ENCODE data around the gene HOTAIR.

Gene HOTAIR

GRCh38 chr12:53984901-53985691 is 10.3 kb upstream of the HOTAIR start, which contains the start of gene HOXC10:
TSS of gene HOXC10 (plus strand) at chr12:53985146. CDS start at chr12:53985260, 114 bp downstream.
- ChIA-PET POLR2A (interaction anchor here (0.5 to 4.9 kb wide), 11 partner anchors 12 to 223 kb away, joined by 3 to 69 read pairs (median 4); partner anchors contain the start of genes HOXC11 and HOXC9), CTCF (interaction anchor here (0.6 to 5.6 kb wide), 40 partner anchors 9 to 357 kb away, joined by 3 to 44 read pairs (median 3); partner anchors contain the start of genes HOXC4, HOXC5, HOXC6 and HOXC8)
- peak; percentile 85 for DNase-seq (ENCODE audit: extremely low spot score)

GRCh38 chr12:53983950-53984572 is 9.3 kb upstream of the HOTAIR start:
- CTCF ChIA-PET, result interaction anchor here (1.2 to 5.6 kb wide), 7 partner anchors 7 to 224 kb away, joined by 3 to 44 read pairs (median 8); partner anchors contain the start of genes HOXC5 and HOXC9
- no peak for DNase-seq (ENCODE audit: extremely low spot score)
- no peak for TF ChIP-seq ELF4 (IDR thresholded peaks at IDR 0.05)
- TF ChIP-seq FOXA1 (IDR thresholded peaks at IDR 0.05), result no peak
- POLR2A ChIA-PET, result interaction anchor here (1.3 kb wide), 1 partner anchor 15 kb away, joined by 4 read pairs; no protein-coding TSS in a partner anchor

More at GRCh38 chr12:53984901-53985691, 10.3 kb upstream of the HOTAIR start, which contains the start of gene HOXC10:
- no peak for TF ChIP-seq NFRKB (IDR thresholded peaks at IDR 0.05)
- TF ChIP-seq ELF4 (IDR thresholded peaks at IDR 0.05), result no peak
- no peak for TF ChIP-seq SUZ12 (IDR thresholded peaks at IDR 0.05)
- no peak for TF ChIP-seq BHLHE40 (IDR thresholded peaks at IDR 0.05; ENCODE audit: borderline replicate concordance)
- no peak for TF ChIP-seq FOXM1 (IDR thresholded peaks at IDR 0.05; ENCODE audit: borderline replicate concordance)
- TF ChIP-seq L3MBTL2 (conservative IDR thresholded peaks at IDR 0.05), result no peak; the same call in 1 of the 2 replicates
- TF ChIP-seq PKNOX1 (IDR thresholded peaks at IDR 0.05), result no peak
- TF ChIP-seq HDGF (IDR thresholded peaks at IDR 0.05; ENCODE audit: borderline replicate concordance), result no peak
- TF ChIP-seq ZNF384 (IDR thresholded peaks at IDR 0.05), result no peak

- ChIA-PET CTCF (no interaction called here), POLR2A (no interaction called here)
- DNase-seq (ENCODE audit: extremely low spot score), result no peak
- TF ChIP-seq ELF4 (IDR thresholded peaks at IDR 0.05), result no peak
- TF ChIP-seq ARNT (IDR thresholded peaks at IDR 0.05), result no peak
- no peak for TF ChIP-seq FOXM1 (IDR thresholded peaks at IDR 0.05; ENCODE audit: borderline replicate concordance)
- TF ChIP-seq PKNOX1 (IDR thresholded peaks at IDR 0.05), result no peak
Observed at GRCh38 chr12:53983568-53983949, 8.8 kb upstream of the HOTAIR start.

- DNase-seq (ENCODE audit: extremely low spot score), result no peak
- POLR2A ChIA-PET, result no interaction called here
- TF ChIP-seq CTBP1 (IDR thresholded peaks at IDR 0.05; ENCODE audit: borderline replicate concordance) (no peak), FOXM1 (IDR thresholded peaks at IDR 0.05; ENCODE audit: borderline replicate concordance) (no peak), FOXA1 (IDR thresholded peaks at IDR 0.05) (no peak), ZNF384 (IDR thresholded peaks at IDR 0.05) (no peak), HDGF (IDR thresholded peaks at IDR 0.05; ENCODE audit: borderline replicate concordance) (no peak), ARNT (IDR thresholded peaks at IDR 0.05) (no peak), ELF4 (IDR thresholded peaks at IDR 0.05) (no peak), TARDBP (IDR thresholded peaks at IDR 0.05) (no peak), NFRKB (IDR thresholded peaks at IDR 0.05) (no peak), SP1 (IDR thresholded peaks at IDR 0.05) (no peak), BHLHE40 (IDR thresholded peaks at IDR 0.05; ENCODE audit: borderline replicate concordance) (no peak)
- CTCF ChIA-PET, result no interaction called here
Observed at GRCh38 chr12:53982648-53983567, 8.2 kb upstream of the HOTAIR start.

- no peak for DNase-seq (ENCODE audit: extremely low spot score)
- POLR2A ChIA-PET, result no interaction called here
- CTCF ChIA-PET, result no interaction called here
- no peak for TF ChIP-seq SP1 (IDR thresholded peaks at IDR 0.05)
- no peak for TF ChIP-seq ZNF384 (IDR thresholded peaks at IDR 0.05)
- no peak for TF ChIP-seq CTBP1 (IDR thresholded peaks at IDR 0.05; ENCODE audit: borderline replicate concordance)
- no peak for TF ChIP-seq PKNOX1 (IDR thresholded peaks at IDR 0.05)
- no peak for TF ChIP-seq FOXK2 (IDR thresholded peaks at IDR 0.05)
- no peak for TF ChIP-seq TARDBP (IDR thresholded peaks at IDR 0.05)
- no peak for TF ChIP-seq HDGF (IDR thresholded peaks at IDR 0.05; ENCODE audit: borderline replicate concordance)
- no peak for TF ChIP-seq LEF1 (IDR thresholded peaks at IDR 0.05; ENCODE audit: borderline replicate concordance)
- TF ChIP-seq SUZ12 (IDR thresholded peaks at IDR 0.05), result no peak
- no peak for TF ChIP-seq L3MBTL2 (conservative IDR thresholded peaks at IDR 0.05)
- TF ChIP-seq BHLHE40 (IDR thresholded peaks at IDR 0.05; ENCODE audit: borderline replicate concordance), result no peak
- no peak for TF ChIP-seq NFRKB (IDR thresholded peaks at IDR 0.05)
- no peak for TF ChIP-seq FOXM1 (IDR thresholded peaks at IDR 0.05; ENCODE audit: borderline replicate concordance)
- no peak for TF ChIP-seq ELF4 (IDR thresholded peaks at IDR 0.05)
- no peak for TF ChIP-seq FOXA1 (IDR thresholded peaks at IDR 0.05)
- TF ChIP-seq ARNT (IDR thresholded peaks at IDR 0.05), result no peak
Observed at GRCh38 chr12:53981634-53982565, 7.1 kb upstream of the HOTAIR start.

All from HEK293T (cell line).